IPS-NIHi11 (cell line): ENCODE results near the gene ADCYAP1R1.
A peak's percentile ranks its signal among the peaks of the same experiment; 100 is the strongest.

Source experiments
- DNase-seq: peaks from one replicate; pipeline ENCODE4 v3.0.0; 2012; ENCODE audit warnings: mixed read lengths, low spot score

Gene ADCYAP1R1

GRCh38 chr7:31043051-31043471, 9.0 kb upstream of the ADCYAP1R1 start:
- peak; percentile 75 for DNase-seq

GRCh38 chr7:31044529-31044928, 7.6 kb upstream of the ADCYAP1R1 start:
- no peak for DNase-seq

- no peak for DNase-seq
Observed at GRCh38 chr7:31046723-31047122, 5.4 kb upstream of the ADCYAP1R1 start.

- DNase-seq: no peak
Observed at GRCh38 chr7:31047313-31048146, 4.6 kb upstream of the ADCYAP1R1 start.

- no peak for DNase-seq
Observed at GRCh38 chr7:31049005-31049765, 2.9 kb upstream of the ADCYAP1R1 start.

GRCh38 chr7:31052487-31052840, 356 bp downstream of the ADCYAP1R1 start:
- DNase-seq: no peak

- peak; percentile 62 for DNase-seq
Observed at GRCh38 chr7:31052841-31053601, 913 bp downstream of the ADCYAP1R1 start.

GRCh38 chr7:31053986-31054385, 1.9 kb downstream of the ADCYAP1R1 start:
- DNase-seq: no peak

GRCh38 chr7:31054608-31055278, 2.6 kb downstream of the ADCYAP1R1 start:
- DNase-seq: no peak

- DNase-seq: no peak
Observed at GRCh38 chr7:31055471-31055870, 3.4 kb downstream of the ADCYAP1R1 start.

- no peak for DNase-seq
Observed at GRCh38 chr7:31056775-31057346, 4.8 kb downstream of the ADCYAP1R1 start.

- no peak for DNase-seq
Observed at GRCh38 chr7:31058122-31058521, 6.0 kb downstream of the ADCYAP1R1 start.

GRCh38 chr7:31058688-31059087, 6.6 kb downstream of the ADCYAP1R1 start:
- DNase-seq: no peak

GRCh38 chr7:31059551-31059950, 7.4 kb downstream of the ADCYAP1R1 start:
- peak; percentile 43 for DNase-seq

- peak; percentile 32 for DNase-seq
Observed at GRCh38 chr7:31061185-31061584, 9.1 kb downstream of the ADCYAP1R1 start.

- no peak for DNase-seq
Observed at GRCh38 chr7:31062746-31063435, 10.8 kb downstream of the ADCYAP1R1 start.

GRCh38 chr7:31065021-31065593, 13.0 kb downstream of the ADCYAP1R1 start:
- DNase-seq: peak; percentile 39

GRCh38 chr7:31065840-31066239, 13.7 kb downstream of the ADCYAP1R1 start:
- no peak for DNase-seq

GRCh38 chr7:31066516-31067130, 14.5 kb downstream of the ADCYAP1R1 start:
- DNase-seq: no peak

- DNase-seq: no peak
Observed at GRCh38 chr7:31067491-31067890, 15.4 kb downstream of the ADCYAP1R1 start.
